Ecto neural progenitor cell (in vitro differentiated cells): Measurements from ENCODE around the gene MCUR1.
"Not testable (repeated sequence)": the region's sequence is repeated elsewhere in the genome, so short reads cannot be mapped to it uniquely, and the experiment has no call there.

Experiments used
- DNase-seq: peaks from one replicate; pipeline ENCODE4 v3.0.0-alpha.2; 2018; ENCODE audit warnings: low spot score

Gene MCUR1

DNA sequence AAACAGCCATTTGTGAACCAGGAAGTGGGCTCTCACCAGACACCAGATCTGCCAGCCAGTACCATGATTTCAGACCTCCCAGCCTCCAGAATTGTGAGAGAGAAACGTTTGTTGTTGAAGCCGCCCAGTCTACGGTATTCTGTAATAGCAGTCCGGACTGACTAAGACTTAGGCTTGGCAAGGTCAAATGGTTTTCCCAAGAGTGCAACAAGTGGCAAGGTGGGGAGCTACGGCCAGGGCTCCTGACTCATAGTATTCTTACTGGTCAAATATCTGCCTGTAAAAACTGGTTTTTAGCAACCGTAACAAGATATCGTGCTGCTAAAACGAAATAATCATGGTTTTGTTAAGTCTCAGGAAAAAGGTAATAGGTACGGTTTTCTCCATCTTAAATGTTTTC is 37.8 kb downstream of the MCUR1 start:
- no peak for DNase-seq

DNA sequence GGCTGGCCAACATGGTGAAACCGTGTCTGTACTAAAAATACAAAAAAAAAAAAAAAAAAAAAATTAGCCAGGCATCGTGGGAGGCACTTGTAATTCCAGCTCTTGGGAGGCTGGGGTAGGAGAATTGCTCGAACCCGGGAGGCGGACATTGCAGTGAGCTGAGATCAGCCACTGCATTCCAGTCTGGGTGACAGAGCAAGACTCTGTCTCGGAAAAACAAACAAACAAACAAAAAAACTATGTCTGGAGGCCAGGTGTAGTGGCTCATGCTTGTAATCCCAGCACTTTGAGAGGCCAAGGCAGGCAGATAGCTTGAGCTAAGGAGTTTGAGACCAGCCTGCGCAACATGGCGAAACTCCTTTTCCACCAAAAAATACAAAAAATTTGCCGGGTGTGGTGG is 38.9 kb downstream of the MCUR1 start:
- DNase-seq: not testable (repeated sequence)

GRCh38 chr6:13772358-13773030 is 41.9 kb downstream of the MCUR1 start:
- not testable (repeated sequence) for DNase-seq

GRCh38 chr6:13769655-13770053 is 44.7 kb downstream of the MCUR1 start:
- DNase-seq: no peak

DNA sequence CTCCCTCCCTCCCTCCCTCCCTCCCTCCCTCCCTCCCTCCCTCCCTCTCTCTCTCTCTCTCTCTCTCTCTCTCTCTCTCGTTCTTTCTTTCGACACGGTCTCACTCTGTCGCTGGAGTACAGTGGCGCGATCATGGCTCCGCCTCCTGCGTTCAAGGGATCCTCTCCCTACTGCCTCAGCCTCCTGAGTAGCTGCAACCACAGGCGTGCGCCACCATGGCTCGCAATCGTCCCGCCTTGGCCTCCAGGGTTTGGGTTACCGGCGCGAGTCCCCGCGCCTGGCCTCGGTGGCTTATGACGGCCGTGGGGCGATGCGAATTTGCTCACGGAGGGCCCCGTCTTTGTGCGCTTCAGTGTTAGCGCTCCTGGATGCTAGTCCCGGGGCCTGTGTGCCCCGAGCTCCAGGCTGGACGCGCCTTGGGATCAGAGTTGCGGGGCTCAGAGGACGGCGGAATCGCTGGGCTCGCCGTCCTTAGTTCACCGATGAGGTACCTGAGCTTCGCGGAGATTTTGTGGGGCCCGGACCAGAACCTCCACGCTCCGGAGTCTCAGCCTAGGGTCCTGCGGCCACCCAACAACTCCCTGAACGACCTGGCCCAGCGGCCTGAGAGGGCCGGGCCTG is 45.2 kb downstream of the MCUR1 start:
- no peak for DNase-seq

GRCh38 chr6:13767121-13767808 is 47.1 kb downstream of the MCUR1 start:
- DNase-seq: no peak

GRCh38 chr6:13766201-13766634 is 48.1 kb downstream of the MCUR1 start:
- DNase-seq: no peak

GRCh38 chr6:13765570-13765969 is 48.8 kb downstream of the MCUR1 start:
- DNase-seq: no peak

GRCh38 chr6:13764996-13765395 is 49.4 kb downstream of the MCUR1 start:
- DNase-seq: no peak

DNA sequence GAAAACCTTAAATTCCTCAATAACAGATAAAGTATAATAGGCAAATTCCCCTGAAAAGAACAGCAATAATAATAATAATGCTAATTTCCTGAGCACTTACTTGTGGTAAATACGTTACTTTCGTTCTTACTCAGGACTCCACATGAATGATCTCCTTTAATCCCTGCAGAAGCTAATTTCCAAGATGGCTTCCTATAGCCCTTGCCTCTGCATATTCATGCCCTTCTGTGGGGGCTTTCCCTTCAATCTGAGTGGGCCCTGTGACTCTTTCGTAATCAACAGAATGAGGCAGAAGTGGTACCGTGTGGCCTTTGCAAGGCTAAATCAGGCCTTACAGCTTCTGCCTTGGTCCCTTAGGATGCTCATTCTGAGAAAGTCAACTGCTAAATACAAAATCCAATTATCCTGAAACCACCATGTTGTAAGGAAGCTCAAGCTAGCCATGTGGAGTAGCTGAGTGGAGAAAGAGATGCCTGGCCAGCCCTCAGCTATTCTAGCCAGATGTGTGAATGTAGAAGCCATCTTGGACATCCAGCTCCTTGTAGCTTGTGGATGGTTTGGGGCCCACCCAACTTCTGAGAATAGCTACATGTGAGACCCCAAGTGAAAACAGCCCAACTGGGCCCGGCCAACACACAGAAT is 50.5 kb downstream of the MCUR1 start:
- DNase-seq: no peak

DNA sequence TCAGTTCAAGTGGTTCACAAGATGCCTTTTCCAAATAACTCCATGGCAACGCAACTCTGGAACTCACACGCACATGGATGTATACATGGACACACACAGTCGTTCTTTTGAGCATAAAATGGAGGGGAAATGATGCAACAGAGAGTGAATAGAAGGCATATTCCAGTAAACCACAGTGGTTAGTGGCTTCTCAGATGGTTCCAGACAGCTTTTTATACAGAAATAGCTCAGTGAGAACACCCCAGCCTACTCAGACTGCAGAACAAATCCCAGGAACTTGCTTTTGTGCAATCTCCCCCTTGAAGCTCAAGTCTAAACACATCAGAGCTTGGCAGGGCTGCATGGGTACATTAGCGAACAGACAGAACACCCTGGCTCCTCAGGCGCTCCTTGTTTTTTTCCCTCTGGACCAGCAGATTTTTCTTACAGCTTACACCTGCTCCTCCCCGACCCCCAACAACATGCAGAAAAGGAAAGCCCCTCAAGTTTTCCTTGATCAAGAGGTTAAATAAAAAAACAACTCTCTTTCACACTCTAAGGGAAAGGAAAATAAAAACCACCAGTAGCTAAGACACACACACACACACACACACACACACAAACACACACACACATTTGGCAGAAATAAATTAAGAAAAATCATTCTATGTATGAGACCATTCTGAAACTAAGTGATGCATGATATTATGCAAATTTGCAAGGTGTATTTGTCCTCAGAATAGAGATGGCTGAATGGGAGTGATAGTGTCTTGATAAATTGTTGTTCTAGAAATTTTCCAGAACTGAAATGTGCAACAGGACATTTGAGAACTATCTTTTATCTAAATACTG is 51.5 kb downstream of the MCUR1 start:
- no peak for DNase-seq

GRCh38 chr6:13761361-13762036 is 52.9 kb downstream of the MCUR1 start:
- no peak for DNase-seq

- no peak for DNase-seq
These were observed 53.8 kb downstream of the MCUR1 start for GRCh38 chr6:13760307-13761304.

DNA sequence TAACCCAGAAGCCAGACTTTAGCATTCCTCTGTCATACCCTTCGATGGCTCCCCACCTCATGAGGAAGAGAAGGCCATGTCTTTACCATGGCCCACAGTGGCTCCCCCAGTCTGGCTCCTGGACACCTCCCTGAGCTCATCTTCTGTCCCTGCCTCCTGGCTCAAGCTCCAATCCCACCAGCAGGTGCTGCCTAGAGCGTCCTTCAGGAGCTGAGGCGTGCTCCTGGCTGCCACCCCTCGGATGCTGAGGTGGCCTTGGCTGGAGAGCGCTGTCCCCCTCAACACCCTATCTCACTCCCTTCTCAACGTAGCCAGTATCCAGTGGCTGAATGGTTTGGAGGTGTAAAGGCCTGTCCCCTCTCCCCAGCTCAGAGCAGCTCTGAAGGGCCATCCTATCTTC is 55.3 kb downstream of the MCUR1 start:
- no peak for DNase-seq

- no peak for DNase-seq
These were observed 59.7 kb downstream of the MCUR1 start for GRCh38 chr6:13754644-13755043.

DNA sequence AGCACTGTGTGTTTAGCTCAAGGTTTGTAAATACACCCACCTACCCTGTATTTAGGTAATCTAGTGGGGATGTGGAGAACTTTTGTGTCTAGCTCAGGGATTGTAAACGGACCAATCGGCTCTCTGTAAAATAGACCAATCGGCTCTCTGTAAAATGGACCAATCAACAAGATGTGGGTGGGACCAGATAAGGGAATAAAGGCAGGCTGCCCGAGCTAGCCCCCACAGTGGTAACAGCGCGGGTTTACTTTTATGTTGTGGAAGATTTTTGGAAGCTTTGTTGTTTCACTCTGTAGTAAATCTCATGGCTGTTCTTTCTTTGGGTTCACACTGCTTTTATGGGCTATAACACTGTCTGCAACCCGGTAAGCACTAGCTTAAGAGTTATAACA is 70.6 kb downstream of the MCUR1 start:
- no peak for DNase-seq

- DNase-seq: no peak
These were observed 71.2 kb downstream of the MCUR1 start for GRCh38 chr6:13742961-13743735.

GRCh38 chr6:13741365-13741764 is 73.0 kb downstream of the MCUR1 start:
- DNase-seq: no peak
